GM12891 (cell line): ENCODE measurements around the gene GARIN3.

Experiments
- POLR2A ChIP-seq: IDR thresholded peaks from 2 replicates; pipeline ENCODE4 v1.6.1; 2011; ENCODE audit warnings: low read depth, low read length, control low read depth
- POLR2AphosphoS5 ChIP-seq: IDR thresholded peaks from 2 replicates; pipeline ENCODE4 v1.6.1; 2011; ENCODE audit warnings: low read depth, low read length, control low read depth
- POU2F2 ChIP-seq: IDR thresholded peaks from 2 replicates; pipeline ENCODE4 v1.6.1; 2011; ENCODE audit warnings: low read depth, mild to moderate bottlenecking, control low read depth, low read length, moderate library complexity

GRCh38 chr5:157189223-157189622, 23.2 kb upstream of the GARIN3 start:
- no peak for TF ChIP-seq POLR2AphosphoS5
- TF ChIP-seq POU2F2 = no peak
- TF ChIP-seq POLR2A = no peak
